Measurements from ENCODE around the gene TMX2. TPM values are rescaled to one million over a fixed set of nuclear protein-coding genes. Genes with fewer than 3 reads are reported as not detected.

Gene TMX2
- total RNA-seq, 1 experiment from 2014 or later: 91.3 TPM

GRCh38 chr11:57787920-57788702 lies 75.7 kb downstream of the TMX2 start:
- no peak overlapping the region for H2BK15ac ChIP-seq (ENCODE audit: low read depth, low read length)
- H3K4me1 ChIP-seq (ENCODE audit: insufficient read depth, low read length): peaks cover 9% of the 10 kb centered on the region; the same call in 1 of the 2 replicates
- no peaks in the 10 kb centered on the region for H3K9me3 Mint-ChIP-seq
- peak overlapping the region; percentile 81 for H3K18ac ChIP-seq (ENCODE audit: insufficient read length, low read depth, low read length)
- no peaks in the 10 kb centered on the region for H4K20me1 ChIP-seq (ENCODE audit: control insufficient read depth, insufficient read depth, insufficient read length)
- DNase-seq: peak; percentile 43
- H2BK5ac ChIP-seq (ENCODE audit: insufficient read length, low read length): no peak overlapping the region
- no peaks in the 10 kb centered on the region for H3K27me3 ChIP-seq (ENCODE audit: insufficient read depth, low read length)
- no peak overlapping the region for H2BK120ac ChIP-seq (ENCODE audit: low read depth, low read length, poor library complexity, severe bottlenecking)
- no CpG with 5 or more reads among the region's 6 CpGs for WGBS (ENCODE audit: extremely low coverage, insufficient read length, low lambda C conversion rate)
- no peaks in the 10 kb centered on the region for H3K23me2 ChIP-seq (ENCODE audit: insufficient read length, low read depth, low read length, poor library complexity, severe bottlenecking)
- no peak overlapping the region for H4K91ac ChIP-seq (ENCODE audit: insufficient read length, low read depth, low read length)
- peak overlapping the region in 1 of 2 experiments; percentile 2; a peak in 2 of 5 replicates for H3K4me3 Mint-ChIP-seq
- no peak overlapping the region for H2BK20ac ChIP-seq (ENCODE audit: low read depth, low read length, poor library complexity, severe bottlenecking)
- no peak overlapping the region for H2AFZ ChIP-seq (ENCODE audit: low read length)
- no peak overlapping the region for H2BK12ac ChIP-seq (ENCODE audit: insufficient read length, low read depth, low read length)
- peaks cover 35% of the 10 kb centered on the region; the same call in 1 of the 2 replicates for H3K79me2 ChIP-seq (ENCODE audit: insufficient read depth, low read length)
- no peak overlapping the region for H3K23ac ChIP-seq (ENCODE audit: insufficient read length, low read depth, low read length)
- H3K4me1 Mint-ChIP-seq: peaks cover 37 to 42% of the 10 kb centered on the region in 2 experiments
- no peak overlapping the region for H2AK5ac ChIP-seq (ENCODE audit: insufficient read length, low read length)
- peaks cover 9 to 30% (median 27%) of the 10 kb centered on the region in 3 experiments for H3K36me3 Mint-ChIP-seq (ENCODE audit: insufficient read depth in 1 of 3, low read depth in 3 of 3)
- H3K14ac ChIP-seq (ENCODE audit: insufficient read depth, low read length): no peak overlapping the region
- H3K9me3 ChIP-seq (ENCODE audit: control insufficient read depth, low read depth, low read length): no peaks in the 10 kb centered on the region
- no peaks in the 10 kb centered on the region for H3K27me3 Mint-ChIP-seq (ENCODE audit: low read depth)
- no peak overlapping the region for H4K5ac ChIP-seq (ENCODE audit: insufficient read length, low read depth, low read length)
- peak overlapping the region; percentile 90 for H3T11ph ChIP-seq (ENCODE audit: low read length)
- H3K4me2 ChIP-seq (ENCODE audit: insufficient read depth, insufficient read length, low read length): peak overlapping the region; percentile 28
- peaks cover 14% of the 10 kb centered on the region for H3K79me1 ChIP-seq (ENCODE audit: insufficient read depth, low read depth, low read length, poor library complexity, severe bottlenecking)
- H3K27ac Mint-ChIP-seq: peak overlapping the region; percentile 76 to 91 (median 86); a peak in 6 of 7 replicates
- no peak overlapping the region for H3K9ac ChIP-seq (ENCODE audit: extremely low read depth, insufficient read length, low read length)
- no peak overlapping the region for H4K8ac ChIP-seq (replicated peaks; ENCODE audit: insufficient read length, low read depth, low read length)
- no peak overlapping the region for H3K56ac ChIP-seq (ENCODE audit: insufficient read length, low read depth, low read length)
- H3K27ac ChIP-seq (ENCODE audit: insufficient read length, low read depth, low read length): peak overlapping the region; percentile 40
- TF ChIP-seq, protein P1, sequence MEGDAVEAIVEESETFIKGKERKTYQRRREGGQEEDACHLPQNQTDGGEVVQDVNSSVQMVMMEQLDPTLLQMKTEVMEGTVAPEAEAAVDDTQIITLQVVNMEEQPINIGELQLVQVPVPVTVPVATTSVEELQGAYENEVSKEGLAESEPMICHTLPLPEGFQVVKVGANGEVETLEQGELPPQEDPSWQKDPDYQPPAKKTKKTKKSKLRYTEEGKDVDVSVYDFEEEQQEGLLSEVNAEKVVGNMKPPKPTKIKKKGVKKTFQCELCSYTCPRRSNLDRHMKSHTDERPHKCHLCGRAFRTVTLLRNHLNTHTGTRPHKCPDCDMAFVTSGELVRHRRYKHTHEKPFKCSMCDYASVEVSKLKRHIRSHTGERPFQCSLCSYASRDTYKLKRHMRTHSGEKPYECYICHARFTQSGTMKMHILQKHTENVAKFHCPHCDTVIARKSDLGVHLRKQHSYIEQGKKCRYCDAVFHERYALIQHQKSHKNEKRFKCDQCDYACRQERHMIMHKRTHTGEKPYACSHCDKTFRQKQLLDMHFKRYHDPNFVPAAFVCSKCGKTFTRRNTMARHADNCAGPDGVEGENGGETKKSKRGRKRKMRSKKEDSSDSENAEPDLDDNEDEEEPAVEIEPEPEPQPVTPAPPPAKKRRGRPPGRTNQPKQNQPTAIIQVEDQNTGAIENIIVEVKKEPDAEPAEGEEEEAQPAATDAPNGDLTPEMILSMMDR (conservative IDR thresholded peaks at IDR 0.05): no peak
- no peak overlapping the region for H3K4ac ChIP-seq (ENCODE audit: low read depth, low read length)

Measured in H9 (cell line).